IMR-90 (cell line): ENCODE results near the gene CTNNA2. TPM values are rescaled to one million over a fixed set of nuclear protein-coding genes. Genes with fewer than 3 reads are reported as not detected.

ENCODE experiments used
- ATAC-seq: fragments of 200-7000 bp; cut with Tn5 transposase; 2 replicates; pipeline ENCODE4 v1.9.1; 2020; ENCODE audit warnings: low read depth, mild to moderate bottlenecking, moderate library complexity
- BruUV-seq: library from RNA; stranded (reverse); fragments of 400-500 nt; replicated peaks from 2 replicates; lab custom pipeline; 2021; lab: Mats Ljungman, UMichigan
- CTCF ChIA-PET: fragments of 300-600 bp; formaldehyde crosslinking; extraction: SDS; loops from one replicate; lab custom pipeline; 2021; ENCODE audit warnings: antibody characterized with exemption; lab: Yijun Ruan, JAX
- POLR2A ChIA-PET: fragments of 300-600 bp; sonication (Branson Sonifier 250); formaldehyde crosslinking; loops from one replicate; lab custom pipeline; 2022; ENCODE audit warnings: antibody characterized with exemption; ENCODE audit not compliant: unreplicated experiment; lab: Charles Lee
- DNase-seq: peaks from one replicate; pipeline ENCODE4 v3.0.0; 2013
- H2AFZ ChIP-seq: replicated peaks from 2 replicates; pipeline ENCODE3; 2013; ENCODE audit warnings: low read length, mild to moderate bottlenecking; ENCODE audit not compliant: poor library complexity
- H2AK5ac ChIP-seq: 2 replicates; pipeline ENCODE4 v1.6.1; 2013; ENCODE audit warnings: low read depth, low read length, inconsistent platforms
- H2AK9ac ChIP-seq: replicated peaks from 2 replicates; pipeline ENCODE3; 2013; ENCODE audit warnings: mild to moderate bottlenecking, low read depth, low read length, moderate library complexity; ENCODE audit not compliant: poor library complexity
- H2BK120ac ChIP-seq: 2 replicates; pipeline ENCODE4 v1.6.1; 2013; ENCODE audit warnings: low read depth, low read length, inconsistent platforms
- H2BK15ac ChIP-seq: 3 replicates; pipeline ENCODE4 v1.6.1; 2013; ENCODE audit warnings: low read depth, low read length, inconsistent platforms
- H2BK20ac ChIP-seq: 2 replicates; pipeline ENCODE4 v1.6.1; 2013; ENCODE audit warnings: low read depth, mild to moderate bottlenecking, inconsistent platforms, low read length, moderate library complexity
- H2BK5ac ChIP-seq: 2 replicates; pipeline ENCODE4 v1.6.1; 2013; ENCODE audit warnings: mild to moderate bottlenecking, low read depth, low read length, inconsistent platforms; ENCODE audit not compliant: poor library complexity, severe bottlenecking
- H3K14ac ChIP-seq: replicated peaks from 2 replicates; pipeline ENCODE4 v1.6.1; 2013; ENCODE audit warnings: low read depth, low read length, inconsistent platforms
- H3K18ac ChIP-seq: 2 replicates; pipeline ENCODE4 v1.6.1; 2013; ENCODE audit warnings: low read depth, low read length, control low read depth
- H3K23ac ChIP-seq: 2 replicates; pipeline ENCODE4 v1.6.1; 2013; ENCODE audit warnings: low read depth, low read length, inconsistent platforms
- H3K27ac ChIP-seq: 2 replicates; pipeline ENCODE4 v1.5.1; 2013; ENCODE audit warnings: mild to moderate bottlenecking, control low read depth, low read length; ENCODE audit not compliant: insufficient read depth
- H3K27me3 ChIP-seq: 2 replicates; pipeline ENCODE4 v1.6.1; 2013; ENCODE audit warnings: low read length; ENCODE audit not compliant: control insufficient read depth, insufficient read depth
- H3K36me3 ChIP-seq: 2 replicates; pipeline ENCODE4 v1.6.1; 2013; ENCODE audit warnings: low read length, mixed read lengths; ENCODE audit not compliant: control insufficient read depth, insufficient read depth
- H3K4ac ChIP-seq: 2 replicates; pipeline ENCODE4 v1.6.1; 2013; ENCODE audit warnings: low read depth, low read length, inconsistent platforms
- H3K4me1 ChIP-seq: 2 replicates; pipeline ENCODE4 v1.6.1; 2013; ENCODE audit warnings: low read length, mixed read lengths; ENCODE audit not compliant: control insufficient read depth, insufficient read depth
- H3K4me2 ChIP-seq: 2 replicates; pipeline ENCODE4 v1.6.1; 2013; ENCODE audit warnings: low read depth, mild to moderate bottlenecking, control low read depth, low read length, moderate library complexity
- H3K4me3 ChIP-seq: 2 replicates; pipeline ENCODE4 v1.5.1; 2013; ENCODE audit warnings: low read depth, mild to moderate bottlenecking, control low read depth, low read length, moderate library complexity; ENCODE audit not compliant: insufficient read depth
- H3K56ac ChIP-seq: 2 replicates; pipeline ENCODE4 v1.6.1; 2013; ENCODE audit warnings: low read length, inconsistent platforms; ENCODE audit not compliant: insufficient read depth; ENCODE audit errors: extremely low read depth
- H3K79me1 ChIP-seq, 2 experiments: 2 replicates each; pipeline ENCODE4 v1.6.1; 2013; ENCODE audit warnings: low read length in 2 of 2, inconsistent platforms in 1 of 2, low read depth in 1 of 2
- H3K9ac ChIP-seq: 2 replicates; pipeline ENCODE4 v1.6.1; 2013; ENCODE audit warnings: low read depth, low read length, control low read depth
- H3K9me1 ChIP-seq: 2 replicates; pipeline ENCODE4 v1.6.1; 2013; ENCODE audit warnings: low read length, inconsistent platforms; ENCODE audit not compliant: insufficient read depth
- H3K9me3 ChIP-seq: 2 replicates; pipeline ENCODE4 v1.6.1; 2013; ENCODE audit warnings: low read length; ENCODE audit not compliant: control insufficient read depth, insufficient read depth
- H4K20me1 ChIP-seq: 2 replicates; pipeline ENCODE4 v1.6.1; 2013; ENCODE audit warnings: low read length, inconsistent platforms; ENCODE audit not compliant: insufficient read depth
- H4K5ac ChIP-seq: 2 replicates; pipeline ENCODE4 v1.6.1; 2013; ENCODE audit warnings: mild to moderate bottlenecking, low read depth, low read length, control low read depth
- H4K8ac ChIP-seq, 2 experiments: 2 replicates each; pipeline ENCODE4 v1.6.1; 2013; ENCODE audit warnings: low read depth in 2 of 2, low read length in 2 of 2, control low read depth in 1 of 2, inconsistent platforms in 1 of 2
- H4K91ac ChIP-seq: 2 replicates; pipeline ENCODE4 v1.6.1; 2013; ENCODE audit warnings: low read depth, low read length, inconsistent platforms; ENCODE audit not compliant: insufficient read depth
- BHLHE40 ChIP-seq: fragments of 150-350 bp; IDR thresholded peaks from 2 replicates; pipeline ENCODE4 v1.6.1; 2016; ENCODE audit warnings: mild to moderate bottlenecking, low read depth, low read length
- CEBPB ChIP-seq: IDR thresholded peaks from 2 replicates; pipeline ENCODE4 v1.6.1; 2012; ENCODE audit warnings: low read depth, low read length, improper control_type of control experiment
- CHD1 ChIP-seq: IDR thresholded peaks from 2 replicates; pipeline ENCODE4 v1.6.1; 2012; ENCODE audit warnings: low read depth, low read length, improper control_type of control experiment
- CTCF ChIP-seq: conservative IDR thresholded peaks from 2 replicates; pipeline ENCODE4 v1.5.1; 2012; ENCODE audit warnings: mild to moderate bottlenecking, low read depth, low read length, improper control_type of control experiment
- ELK1 ChIP-seq: fragments of 150-350 bp; IDR thresholded peaks from 2 replicates; pipeline ENCODE4 v1.6.1; 2016; ENCODE audit warnings: low read depth, mild to moderate bottlenecking, low read length, moderate library complexity, borderline replicate concordance
- FOS ChIP-seq: fragments of 150-350 bp; IDR thresholded peaks from 2 replicates; pipeline ENCODE4 v1.6.1; 2016; ENCODE audit warnings: low read depth, low read length
- MAFK ChIP-seq: IDR thresholded peaks from 2 replicates; pipeline ENCODE4 v1.6.1; 2012; ENCODE audit warnings: low read depth, low read length, improper control_type of control experiment
- MAZ ChIP-seq: IDR thresholded peaks from 2 replicates; pipeline ENCODE4 v1.6.1; 2012; ENCODE audit warnings: low read depth, mild to moderate bottlenecking, low read length, improper control_type of control experiment, moderate library complexity, borderline replicate concordance
- MXI1 ChIP-seq: IDR thresholded peaks from 2 replicates; pipeline ENCODE4 v1.6.1; 2012; ENCODE audit warnings: low read depth, mild to moderate bottlenecking, low read length, moderate library complexity, borderline replicate concordance
- NFE2L2 ChIP-seq: fragments of 150-350 bp; IDR thresholded peaks from 2 replicates; pipeline ENCODE4 v1.6.1; 2016; ENCODE audit warnings: low read depth, mild to moderate bottlenecking, low read length
- POLR2A ChIP-seq: IDR thresholded peaks from 2 replicates; pipeline ENCODE4 v1.6.1; 2012; ENCODE audit warnings: mild to moderate bottlenecking, low read depth, low read length
- RAD21 ChIP-seq: IDR thresholded peaks from 2 replicates; pipeline ENCODE4 v1.6.1; 2012; ENCODE audit warnings: low read length, improper control_type of control experiment
- RCOR1 ChIP-seq: IDR thresholded peaks from 2 replicates; pipeline ENCODE4 v1.6.1; 2012; ENCODE audit warnings: mild to moderate bottlenecking, low read length, improper control_type of control experiment; ENCODE audit not compliant: insufficient replicate concordance
- RFX5 ChIP-seq: IDR thresholded peaks from 2 replicates; pipeline ENCODE4 v1.8.0; 2012; ENCODE audit warnings: low read depth, mild to moderate bottlenecking, low read length, moderate library complexity
- SMC3 ChIP-seq: fragments of 150-350 bp; IDR thresholded peaks from 2 replicates; pipeline ENCODE4 v1.6.1; 2016; ENCODE audit warnings: low read depth, mild to moderate bottlenecking, antibody characterized with exemption, low read length, moderate library complexity
- USF2 ChIP-seq: fragments of 150-350 bp; IDR thresholded peaks from 2 replicates; pipeline ENCODE4 v1.6.1; 2017; ENCODE audit warnings: mild to moderate bottlenecking, antibody characterized with exemption, low read length, low read depth
- WGBS, 2 experiments: methylation state at CpG; one replicate each; pipeline versions ENCODE4 v1.1.5 to v1.1.7; 2013; ENCODE audit warnings: missing lambda C conversion rate in 2 of 2; ENCODE audit not compliant: insufficient read length in 1 of 2; ENCODE audit errors: extremely low coverage in 2 of 2; 5-methylcytosine and 5-hydroxymethylcytosine counted together
- dilution Hi-C: fragments of 300-500 bp; cut with HindIII; formaldehyde crosslinking; loops from one replicate; pipeline ENCODE4 v1.14.3; 2018; ENCODE audit warnings: low sequenced_read_pairs; ENCODE audit not compliant: unreplicated experiment
- in situ Hi-C: fragments of 300-500 bp; cut with MboI; formaldehyde crosslinking; loops from 3 replicates; pipeline ENCODE4 v1.14.3; 2019; ENCODE audit warnings: low sequenced_read_pairs, inconsistent platforms, mixed read lengths
- intact Hi-C: fragments of 100-400 bp; cut with micrococcal nuclease; formaldehyde crosslinking; loops from 2 replicates; pipeline ENCODE4 v1.10.0; 2022
- polyA plus RNA-seq, 3 experiments: library from polyadenylated mRNA; depleted of rRNA; stranded (reverse); fragments of >200 nt; gene quantifications; 2 replicates each; pipeline ENCODE4 v1.2.3, GENCODE V29; 2012; ENCODE audit warnings: low replicate concordance in 1 of 3
- total RNA-seq: library from RNA; depleted of rRNA; stranded (reverse); fragments of >200 nt; gene quantifications from 2 replicates; pipeline ENCODE4 v1.2.3, GENCODE V29; 2012

Gene CTNNA2
- total and polyA plus RNA-seq, 2 of the 4 experiments (the other 2 are of a cell fraction) = not detected

- H3K4me1 ChIP-seq = no peaks in the 10 kb centered on the region
- no peak overlapping the region for H3K23ac ChIP-seq
- ChIA-PET CTCF (no interaction called here), POLR2A (no interaction called here)
- no TSS peak for BruUV-seq
- intact Hi-C loops (no loop called here), in situ Hi-C loops (no loop called here), dilution Hi-C loops (no loop called here)
- H4K8ac ChIP-seq = no peak overlapping the region
- no peak overlapping the region for H4K91ac ChIP-seq
- no peak overlapping the region for H3K4ac ChIP-seq
- H4K5ac ChIP-seq = no peak overlapping the region
- H3K79me1 ChIP-seq = no peaks in the 10 kb centered on the region
- H2AFZ ChIP-seq = no peak overlapping the region
- ATAC-seq (no peak), DNase-seq (no peak)
- no peaks in the 10 kb centered on the region for H3K9me1 ChIP-seq
- no peak overlapping the region for H3K18ac ChIP-seq
- H3K4me2 ChIP-seq = no peak overlapping the region
- H3K4me3 ChIP-seq = no peak overlapping the region
- no peak overlapping the region for H3K27ac ChIP-seq
- no peaks in the 10 kb centered on the region for H3K36me3 ChIP-seq
- no peak overlapping the region for H2BK5ac ChIP-seq
- no peak for TF ChIP-seq MAFK
- no peak for TF ChIP-seq CHD1
- TF ChIP-seq MXI1 = no peak
- TF ChIP-seq CEBPB = no peak
- TF ChIP-seq NFE2L2 = no peak
- no peak for TF ChIP-seq CTCF
- no peak for TF ChIP-seq RAD21
- TF ChIP-seq FOS = no peak
- no peak for TF ChIP-seq MAZ
- TF ChIP-seq USF2 = no peak
- no peak for TF ChIP-seq ELK1
- TF ChIP-seq BHLHE40 = no peak
- TF ChIP-seq POLR2A = no peak
- no peak for TF ChIP-seq RCOR1
- no peak for TF ChIP-seq RFX5
- TF ChIP-seq SMC3 = no peak
- no peak overlapping the region for H2AK9ac ChIP-seq
- no peaks in the 10 kb centered on the region; the same call in 1 of the 2 replicates for H3K27me3 ChIP-seq
- no peak overlapping the region for H2BK15ac ChIP-seq
- no peak overlapping the region for H2BK20ac ChIP-seq
- no peak overlapping the region for H2AK5ac ChIP-seq
- WGBS, 2 experiments = no CpG with 5 or more reads among the region's 1 CpG
- no peaks in the 10 kb centered on the region for H4K20me1 ChIP-seq
- H3K9ac ChIP-seq = no peak overlapping the region
- H2BK120ac ChIP-seq = no peak overlapping the region
- no peak overlapping the region for H3K14ac ChIP-seq
- H3K56ac ChIP-seq = no peak overlapping the region
- H3K9me3 ChIP-seq = peaks cover 2% of the 10 kb centered on the region; the same call in 1 of the 2 replicates
Measured at GRCh38 chr2:80136338-80136737, 623.5 kb downstream of the CTNNA2 start.
